GOT3 (cell line): ENCODE data around the gene ADAM17.

Experiments used
- DNase-seq: peaks from one replicate; lab custom pipeline; 2025; ENCODE audit warnings: mixed read lengths; lab: John Stamatoyannopoulos, UW

The ADAM17 gene

GRCh38 chr2:9471206-9471605 is 84.4 kb downstream of the ADAM17 start:
- no peak for DNase-seq

- no peak for DNase-seq
Measured at GRCh38 chr2:9467687-9468086, 87.9 kb downstream of the ADAM17 start.

- no peak for DNase-seq
Measured at GRCh38 chr2:9466147-9466683, 89.4 kb downstream of the ADAM17 start.

GRCh38 chr2:9465170-9465569 is 90.5 kb downstream of the ADAM17 start:
- no peak for DNase-seq

GRCh38 chr2:9463698-9464034 is 92.0 kb downstream of the ADAM17 start:
- DNase-seq = no peak

- no peak for DNase-seq
Measured at GRCh38 chr2:9462886-9463697, 92.5 kb downstream of the ADAM17 start.

GRCh38 chr2:9462313-9462712 is 93.3 kb downstream of the ADAM17 start:
- no peak for DNase-seq

- DNase-seq = no peak
Measured at GRCh38 chr2:9461079-9461478, 94.6 kb downstream of the ADAM17 start.

GRCh38 chr2:9460441-9461017 is 95.1 kb downstream of the ADAM17 start:
- DNase-seq = no peak

GRCh38 chr2:9451231-9451630 is 104.4 kb downstream of the ADAM17 start:
- DNase-seq = no peak

- no peak for DNase-seq
Measured at GRCh38 chr2:9445089-9445488, 110.5 kb downstream of the ADAM17 start.

- no peak for DNase-seq
Measured at GRCh38 chr2:9443526-9443925, 112.1 kb downstream of the ADAM17 start.

- no peak for DNase-seq
Measured at GRCh38 chr2:9441556-9441955, 114.1 kb downstream of the ADAM17 start.

GRCh38 chr2:9440058-9440727 is 115.4 kb downstream of the ADAM17 start:
- no peak for DNase-seq

- DNase-seq = no peak
Measured at GRCh38 chr2:9439536-9439935, 116.1 kb downstream of the ADAM17 start.
